ENCODE results near the gene OTOG.

The OTOG gene

DNA sequence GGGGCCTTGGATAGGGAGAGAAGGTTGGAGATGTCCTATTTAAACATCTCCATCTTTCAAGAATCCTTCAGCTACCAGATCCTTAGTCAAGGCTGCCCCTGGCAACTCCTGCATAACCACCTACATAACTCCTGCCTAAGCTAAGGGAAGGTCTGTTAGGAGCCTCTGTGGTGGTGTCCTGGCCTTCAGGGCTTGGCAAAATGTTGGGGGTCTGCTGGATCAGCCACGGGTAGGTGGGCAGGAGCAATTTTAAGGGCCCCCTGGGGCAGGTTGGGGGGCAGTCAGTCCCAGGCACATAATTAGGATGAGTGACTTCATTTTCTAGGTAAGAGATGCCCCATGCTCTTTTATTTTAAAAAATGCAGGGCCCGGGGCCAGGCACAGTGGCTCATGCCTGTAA is 28.7 kb upstream of the OTOG start:
- no peak for DNase-seq (ENCODE audit: low read depth)

DNA sequence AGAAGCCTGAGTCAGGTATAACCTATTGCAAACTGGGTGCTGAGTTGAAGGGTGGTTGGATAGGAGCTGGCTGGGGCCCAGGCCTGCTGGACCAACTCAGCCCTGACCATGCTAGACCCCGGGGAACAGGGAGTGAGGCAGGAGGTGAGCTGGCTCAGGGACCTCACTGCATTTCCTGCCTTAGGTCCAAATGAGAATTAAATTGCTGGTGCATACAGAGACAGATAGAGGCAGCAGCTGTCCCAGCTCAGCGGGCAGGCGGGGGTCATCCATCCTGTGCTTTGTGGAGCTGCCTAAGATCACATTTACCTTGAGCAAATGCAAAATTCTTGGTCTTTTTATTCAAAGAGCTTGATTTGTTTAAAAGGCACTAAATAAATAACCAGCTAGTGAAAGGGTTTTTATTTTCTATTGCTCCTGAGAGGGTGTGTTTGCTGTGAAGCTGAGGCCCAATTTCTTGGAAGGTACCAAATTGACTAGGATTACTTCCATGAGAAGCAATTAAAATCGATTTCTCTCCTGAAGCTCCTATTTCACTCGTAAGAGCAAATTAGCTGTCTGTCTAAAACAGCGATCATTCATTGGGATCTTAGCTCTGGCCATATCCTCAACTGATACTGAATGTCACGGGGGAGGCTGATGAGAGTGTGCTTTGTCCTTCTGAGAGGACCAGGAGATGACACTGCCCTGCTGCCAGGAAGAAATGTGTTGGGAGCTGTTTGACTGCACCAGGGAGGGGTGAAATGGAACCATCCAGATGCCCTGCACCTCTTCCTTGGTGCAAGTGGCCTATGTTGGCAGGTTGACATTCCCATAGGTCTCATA is 27.8 kb upstream of the OTOG start:
- no peak for DNase-seq (ENCODE audit: low read depth)

DNA sequence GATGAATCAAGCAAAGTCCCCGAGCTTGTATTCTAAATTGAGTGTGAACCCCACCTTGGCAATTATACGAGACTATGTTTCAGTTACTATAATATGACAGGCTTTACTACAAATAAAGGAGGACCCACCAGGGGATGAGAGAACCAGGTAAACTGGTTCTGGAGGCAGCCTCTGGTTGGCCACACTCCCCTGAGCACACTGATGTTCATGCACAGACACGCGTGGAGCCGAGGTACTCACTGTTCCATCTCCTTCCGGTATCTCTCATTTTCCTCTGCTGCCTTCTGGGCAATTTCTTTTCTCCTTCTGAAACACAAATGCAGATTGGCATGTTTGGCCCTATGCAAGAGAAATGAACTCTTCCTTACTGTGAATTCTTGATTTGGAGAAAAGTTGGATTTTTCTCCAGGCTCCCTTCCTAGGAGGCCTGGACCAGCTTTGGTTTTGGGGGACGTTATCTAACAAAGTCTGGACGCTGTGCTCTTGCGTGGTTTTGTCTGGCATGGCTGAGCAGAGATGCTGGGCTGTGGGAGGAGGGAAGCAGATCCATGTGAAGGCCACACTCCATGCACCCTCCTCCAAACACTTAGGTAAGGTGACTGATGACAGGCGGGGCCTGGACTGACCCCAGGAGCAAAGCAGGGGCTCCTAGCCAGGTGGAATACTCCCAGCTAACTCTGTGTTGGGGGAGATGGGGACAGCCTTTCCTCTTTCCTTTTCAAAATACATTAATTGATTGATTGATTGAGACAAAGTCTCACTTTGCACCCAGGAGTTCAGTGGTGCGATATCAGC is 25.8 kb upstream of the OTOG start:
- no peak for DNase-seq (ENCODE audit: low read depth)

DNA sequence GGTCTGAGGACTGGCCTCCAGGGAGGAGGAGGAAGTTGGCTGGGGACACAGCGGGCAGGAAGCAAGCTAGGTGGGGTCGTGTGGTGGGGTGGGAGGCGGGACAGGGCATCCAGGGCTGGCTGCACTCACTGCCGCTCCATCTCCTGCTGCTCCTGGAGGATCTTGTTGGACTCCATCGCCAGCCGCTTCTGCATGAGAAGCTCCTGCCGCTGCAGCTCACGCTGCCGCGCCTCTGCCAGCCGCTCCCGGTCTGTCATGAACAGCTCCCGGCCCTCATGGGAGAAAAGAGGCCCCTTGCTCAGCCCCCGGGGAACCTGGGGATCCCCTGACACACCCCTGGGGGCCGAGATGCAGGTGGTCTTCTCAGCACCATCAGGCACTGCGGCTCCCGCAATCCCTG is 24.4 kb upstream of the OTOG start:
- DNase-seq (ENCODE audit: low read depth) = no peak

DNA sequence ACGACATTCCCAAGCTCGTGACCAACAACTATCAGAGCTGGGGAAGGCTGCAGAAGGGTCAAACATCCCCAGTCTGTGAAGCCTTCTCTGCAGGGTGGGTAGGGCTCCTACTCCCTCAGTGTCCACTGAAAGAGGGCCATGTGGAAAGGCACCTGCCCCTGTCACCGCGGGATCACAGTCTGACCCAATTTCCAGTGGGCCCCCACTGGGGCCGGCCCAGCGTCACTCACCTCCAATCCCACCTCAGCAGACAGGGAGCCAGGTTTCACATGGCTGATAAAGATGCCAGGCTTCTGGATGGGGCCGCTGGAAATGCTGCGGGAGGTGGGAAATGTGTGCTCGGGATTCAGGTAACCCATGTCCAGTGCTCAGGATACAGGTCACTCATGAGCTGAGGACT is 22.8 kb upstream of the OTOG start:
- no peak for DNase-seq (ENCODE audit: low read depth)

DNA sequence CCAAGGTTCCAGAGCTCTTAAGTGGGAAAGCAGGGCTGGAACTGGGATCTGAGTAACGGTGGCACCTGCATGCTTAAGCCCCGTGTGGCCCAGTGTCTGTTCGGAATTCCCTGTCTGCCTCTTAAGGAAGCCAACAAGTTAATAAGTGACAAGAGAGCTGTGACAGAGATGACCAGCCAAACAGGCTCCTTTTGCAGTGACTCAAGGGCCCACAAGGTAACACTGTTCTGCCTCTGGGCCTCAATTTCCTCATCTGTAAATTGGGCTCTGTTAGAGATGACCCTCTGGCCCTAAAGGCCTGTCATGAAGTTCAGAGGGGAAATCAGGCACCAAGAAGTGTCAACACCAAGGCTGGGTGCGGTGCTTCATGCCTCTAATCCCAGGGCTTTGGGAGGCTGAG is 21.5 kb upstream of the OTOG start:
- DNase-seq (ENCODE audit: low read depth) = no peak

DNA sequence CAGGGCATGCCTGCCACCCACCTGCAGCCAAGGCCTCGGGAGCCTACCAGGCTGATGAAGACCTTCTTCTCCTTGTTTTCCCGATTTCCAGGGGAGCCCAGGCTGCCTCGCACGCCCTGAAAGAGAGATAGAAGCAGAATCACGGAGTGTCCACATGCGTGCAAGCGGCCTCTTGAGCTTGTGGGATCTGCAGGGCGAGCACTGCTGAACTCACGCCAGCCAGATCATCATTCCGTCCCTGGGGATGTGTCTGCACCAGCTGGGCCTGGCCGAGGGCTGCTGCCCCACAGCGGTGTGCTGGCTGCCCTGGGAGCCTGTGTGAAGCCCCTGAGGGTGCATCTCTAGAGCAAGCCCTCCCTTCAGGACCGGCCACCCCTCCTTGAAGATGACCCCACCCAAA is 20.7 kb upstream of the OTOG start:
- no peak for DNase-seq (ENCODE audit: low read depth)

DNA sequence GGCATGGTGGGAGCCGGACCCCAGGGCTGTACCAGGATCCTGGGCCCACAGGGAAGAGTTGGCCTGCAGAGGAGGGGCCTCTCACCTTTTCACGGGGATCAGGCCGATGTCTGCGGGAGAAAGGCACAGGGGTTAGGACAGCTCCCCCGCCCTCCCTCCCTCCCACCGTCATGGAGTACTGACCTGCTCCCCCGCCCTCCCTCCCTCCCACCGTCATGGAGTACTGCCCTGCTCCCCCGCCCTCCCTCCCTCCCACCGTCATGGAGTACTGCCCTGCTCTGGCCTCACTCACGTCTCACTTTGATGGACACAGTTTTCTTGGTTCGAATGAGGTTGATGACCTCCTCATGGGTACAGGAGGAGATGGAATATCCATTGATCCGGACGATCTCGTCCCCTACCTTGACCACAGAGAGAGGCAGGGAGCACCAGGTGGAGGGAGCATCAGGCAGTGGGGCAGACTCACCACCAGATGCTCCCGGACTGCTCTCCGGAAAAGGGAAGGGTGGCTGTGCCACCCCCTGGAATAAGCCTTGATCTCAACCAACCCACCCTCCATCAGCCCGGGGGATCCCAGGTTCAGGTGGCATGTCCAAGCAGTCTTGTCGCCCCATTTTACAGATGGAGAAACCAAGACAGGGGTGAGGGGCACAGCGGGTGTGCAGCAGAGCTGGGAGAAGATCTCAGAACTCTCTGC is 20.0 kb upstream of the OTOG start:
- no peak for DNase-seq (ENCODE audit: low read depth)

DNA sequence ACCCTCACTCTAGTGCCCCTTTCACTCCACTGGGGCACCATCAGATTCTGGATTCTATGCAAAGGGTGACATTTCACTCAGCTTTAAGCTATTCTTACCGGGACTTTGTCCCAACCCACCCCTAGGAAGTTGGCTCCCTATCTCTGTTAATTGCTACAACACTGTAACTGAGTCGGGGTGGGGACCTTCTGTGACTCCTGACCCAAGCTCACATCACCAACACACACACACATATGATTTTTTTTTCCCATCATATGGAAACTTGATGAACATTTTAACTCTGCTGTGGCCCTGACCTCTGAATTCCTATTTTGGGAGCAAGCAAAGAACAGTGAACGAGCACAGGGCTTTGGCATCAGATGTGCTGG is 19.4 kb upstream of the OTOG start:
- no peak for DNase-seq (ENCODE audit: low read depth)

DNA sequence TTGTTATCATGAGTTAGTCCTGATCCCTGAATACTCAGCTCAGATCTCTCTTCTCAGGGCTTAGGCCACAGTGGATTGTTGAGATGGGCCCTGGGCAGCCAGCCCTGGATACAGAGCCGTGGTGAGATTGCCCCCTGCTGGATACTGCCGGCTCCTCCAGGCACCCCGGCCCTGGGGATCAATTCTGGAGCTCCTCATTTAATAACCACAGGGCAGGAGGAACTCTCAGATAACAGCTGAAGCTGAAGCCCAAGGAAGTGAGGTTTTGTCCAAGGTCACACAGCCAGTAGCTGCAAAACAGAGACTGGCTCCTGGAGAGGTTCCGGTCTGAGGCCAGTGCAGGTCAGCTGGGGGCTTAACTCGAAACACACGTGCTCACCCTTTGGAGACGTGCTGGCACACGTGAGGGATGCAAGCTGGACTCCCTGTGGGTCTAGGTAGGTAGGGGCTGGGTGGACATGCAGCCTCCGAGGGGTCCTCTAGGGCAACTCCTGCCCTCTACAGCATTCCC is 18.8 kb upstream of the OTOG start:
- DNase-seq (ENCODE audit: low read depth) = no peak

DNA sequence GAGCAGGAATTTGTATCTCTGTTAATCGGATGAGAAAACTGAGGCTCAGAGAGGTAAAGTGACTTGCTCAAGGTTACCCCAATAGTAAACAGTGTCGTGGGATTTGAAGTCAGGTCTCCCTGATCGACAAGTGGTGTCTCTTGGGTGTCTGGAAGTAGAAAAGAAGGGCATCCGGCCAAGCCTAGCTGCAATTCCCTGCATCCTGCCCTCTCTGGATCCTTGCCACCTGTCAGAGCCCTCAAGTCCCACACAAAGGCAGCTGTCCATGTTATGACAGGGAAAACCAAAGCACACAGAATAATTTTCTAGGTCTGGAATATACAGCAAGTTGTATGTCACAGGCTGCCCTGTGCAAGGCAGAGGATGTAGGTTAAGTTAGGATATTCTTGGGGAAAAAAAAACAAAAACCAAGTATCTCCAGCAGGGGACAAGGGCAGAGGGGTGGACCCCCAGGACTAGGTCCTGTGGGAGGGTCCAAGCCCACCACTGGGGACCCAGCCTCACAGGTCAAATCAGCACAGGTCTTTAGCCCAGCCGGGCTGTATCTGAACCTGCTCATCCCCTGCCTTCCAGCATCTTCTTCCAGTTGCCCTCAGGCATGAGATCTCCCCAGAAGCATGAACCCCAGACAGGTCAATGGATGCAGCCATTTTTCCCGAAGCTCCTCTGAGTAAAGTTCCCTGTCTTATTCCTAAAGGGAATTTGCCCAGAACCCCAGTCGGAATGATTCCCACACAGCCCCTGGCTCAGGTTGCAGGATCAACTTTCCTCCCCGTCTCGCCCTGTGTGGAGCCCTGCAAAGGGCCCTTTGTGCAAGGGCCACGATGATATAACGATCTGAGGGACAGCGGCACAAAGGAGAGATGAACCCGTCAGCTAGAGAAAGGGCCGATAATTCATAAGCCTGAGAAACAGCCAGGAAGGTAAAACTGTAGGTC is 17.9 kb upstream of the OTOG start:
- DNase-seq (ENCODE audit: low read depth) = no peak

DNA sequence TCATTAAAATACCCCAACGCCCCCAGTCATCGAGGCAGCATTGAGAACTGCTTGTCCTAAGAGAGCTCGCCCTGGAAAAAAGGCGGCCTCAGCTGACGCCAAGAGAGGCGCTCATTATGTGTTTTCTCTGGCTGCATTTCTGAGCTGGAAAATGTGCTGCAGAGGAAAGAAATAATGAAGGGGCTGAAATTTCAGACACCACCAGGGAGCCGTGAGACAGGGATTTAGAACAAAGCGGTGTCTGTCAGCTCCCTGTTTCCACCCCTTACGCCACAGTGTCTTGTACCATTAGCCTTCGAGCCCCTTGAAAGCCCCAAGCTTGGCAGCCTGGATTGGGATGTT is 17.2 kb upstream of the OTOG start:
- DNase-seq (ENCODE audit: low read depth) = no peak

DNA sequence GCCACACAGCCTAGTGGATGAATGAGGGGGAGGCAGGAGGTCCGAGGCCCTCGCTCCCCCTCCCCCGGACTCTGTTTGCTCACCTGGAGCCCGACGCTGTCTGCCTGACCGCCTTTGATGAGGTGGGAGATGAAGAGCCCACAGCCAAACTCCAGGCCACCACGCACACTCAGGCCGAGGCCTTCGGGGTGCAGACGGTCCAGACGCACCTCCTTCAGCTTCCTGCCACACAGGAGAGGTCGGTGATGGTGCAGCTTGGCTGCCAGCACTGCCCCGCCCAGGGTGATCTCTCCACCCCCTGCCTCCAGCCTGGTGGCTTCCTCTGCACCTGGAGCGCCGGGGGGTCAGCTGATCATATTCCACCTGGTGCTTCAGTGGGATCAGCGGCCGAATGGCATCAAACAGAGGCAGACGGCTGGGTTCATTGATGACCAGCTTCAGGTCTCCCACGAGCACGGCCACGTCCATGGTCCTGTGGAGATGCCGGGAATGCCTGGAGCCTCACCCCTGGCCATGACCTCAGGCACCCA is 15.9 kb upstream of the OTOG start:
- DNase-seq (ENCODE audit: low read depth) = no peak

DNA sequence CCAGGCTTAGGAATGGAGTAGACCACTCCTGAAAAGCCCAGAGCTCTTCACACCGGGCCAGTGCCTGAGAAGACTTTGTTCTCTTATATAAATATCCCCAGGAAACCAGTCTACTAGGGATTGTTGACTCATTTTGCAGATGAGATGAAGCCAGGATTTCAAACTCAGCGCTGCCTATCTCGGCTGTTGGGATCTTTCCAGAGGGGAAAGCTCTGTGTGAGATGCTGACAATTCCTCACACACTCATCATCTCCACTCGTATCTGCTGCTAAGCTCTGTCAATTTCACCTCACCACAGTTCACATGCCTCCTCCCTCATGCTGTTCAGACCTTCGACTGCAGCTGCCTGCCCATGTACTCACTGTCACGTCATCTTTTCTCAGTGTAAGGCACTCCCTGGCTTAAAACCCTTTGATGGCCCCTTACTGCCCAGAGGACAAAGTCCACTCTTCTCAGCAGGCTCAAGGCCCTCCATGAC is 15.4 kb upstream of the OTOG start:
- DNase-seq (ENCODE audit: low read depth) = no peak

DNA sequence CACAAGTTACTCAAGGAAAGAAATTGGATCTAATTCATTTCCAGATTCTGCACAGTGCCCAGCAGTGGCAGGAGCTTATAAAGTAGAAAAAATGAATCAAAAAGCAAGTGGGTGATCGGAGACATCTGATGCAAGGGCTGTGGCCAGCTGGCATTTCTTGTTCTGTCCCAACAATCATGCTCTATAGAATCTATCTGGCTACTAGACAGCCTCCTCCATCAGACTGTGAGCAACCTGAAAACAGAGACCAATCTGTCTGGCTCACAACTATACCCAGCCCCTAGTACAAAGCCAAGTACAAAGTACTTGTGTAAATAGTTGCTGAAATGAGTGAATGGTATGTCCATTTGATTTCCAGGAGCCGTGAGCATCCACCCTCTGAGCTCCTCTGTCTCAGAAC is 14.3 kb upstream of the OTOG start:
- no peak for DNase-seq (ENCODE audit: low read depth)

DNA sequence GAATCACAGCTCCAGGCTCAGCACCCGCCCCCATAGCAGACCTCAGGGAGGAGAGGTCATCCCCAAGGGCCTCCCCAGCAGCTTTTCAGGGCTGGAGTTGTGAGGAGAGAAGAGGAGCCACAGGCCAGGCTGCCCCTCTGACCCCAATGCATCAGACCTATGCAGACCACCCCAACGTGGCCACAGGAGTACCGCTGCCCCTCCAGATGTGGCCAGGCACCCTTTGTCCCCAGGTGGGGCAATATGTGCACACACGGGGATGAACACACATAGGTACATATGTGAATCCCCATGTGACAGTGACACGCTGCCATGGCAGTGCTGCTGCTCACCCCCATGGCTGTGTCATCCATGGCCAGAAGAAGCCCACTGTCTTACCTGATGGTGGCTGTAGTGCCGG is 13.7 kb upstream of the OTOG start:
- no peak for DNase-seq (ENCODE audit: low read depth)

DNA sequence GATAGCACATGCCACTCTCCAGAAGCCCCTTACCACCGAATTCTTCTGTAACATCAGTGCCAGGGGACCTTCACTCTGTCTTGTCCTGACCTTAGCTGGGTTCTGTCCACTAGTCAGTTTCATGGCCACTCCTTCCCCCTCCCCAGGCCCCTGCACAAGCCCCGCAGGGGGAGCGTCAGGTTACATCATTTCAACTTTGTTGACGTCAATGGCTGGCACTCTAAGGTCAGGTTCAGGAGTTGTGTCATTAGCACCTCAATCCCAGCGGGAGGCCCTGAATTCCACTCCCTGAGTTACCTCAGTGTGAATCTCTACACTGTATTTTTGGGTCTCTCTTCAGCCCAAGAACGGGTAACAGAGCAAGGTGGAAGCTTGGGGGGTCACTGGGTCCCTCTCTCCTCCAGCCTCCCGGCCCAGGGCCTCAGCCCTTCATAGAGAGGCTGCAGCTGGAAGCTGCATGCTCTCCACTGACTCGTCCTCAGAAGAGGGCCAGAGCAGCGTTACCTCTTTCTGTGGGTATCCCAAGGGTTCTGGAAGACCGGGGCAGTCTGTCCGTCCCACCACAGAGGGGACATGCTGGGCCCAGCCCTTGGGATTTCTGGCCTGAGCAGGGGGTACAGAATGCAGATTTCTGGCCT is 13.2 kb upstream of the OTOG start:
- DNase-seq (ENCODE audit: low read depth) = no peak

DNA sequence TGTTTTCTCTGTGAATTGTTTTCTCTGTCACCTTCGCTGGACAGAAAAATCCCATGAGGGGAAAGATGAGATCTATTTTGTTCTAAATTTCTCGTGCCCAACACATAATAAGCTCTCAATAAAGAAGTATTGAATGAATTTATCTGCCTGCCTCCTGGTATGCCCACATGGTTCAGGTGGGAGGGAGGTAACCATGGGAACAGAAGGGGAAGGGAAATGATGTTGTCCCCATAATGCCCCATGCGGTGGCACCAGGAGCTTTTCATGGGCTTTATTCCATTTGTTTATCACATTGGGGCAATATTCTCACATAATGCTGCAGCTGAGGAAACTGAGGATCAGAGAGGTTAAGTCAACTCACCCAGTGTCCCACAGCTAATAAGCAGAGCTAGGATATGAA is 11.6 kb upstream of the OTOG start:
- no peak for DNase-seq (ENCODE audit: low read depth)

DNA sequence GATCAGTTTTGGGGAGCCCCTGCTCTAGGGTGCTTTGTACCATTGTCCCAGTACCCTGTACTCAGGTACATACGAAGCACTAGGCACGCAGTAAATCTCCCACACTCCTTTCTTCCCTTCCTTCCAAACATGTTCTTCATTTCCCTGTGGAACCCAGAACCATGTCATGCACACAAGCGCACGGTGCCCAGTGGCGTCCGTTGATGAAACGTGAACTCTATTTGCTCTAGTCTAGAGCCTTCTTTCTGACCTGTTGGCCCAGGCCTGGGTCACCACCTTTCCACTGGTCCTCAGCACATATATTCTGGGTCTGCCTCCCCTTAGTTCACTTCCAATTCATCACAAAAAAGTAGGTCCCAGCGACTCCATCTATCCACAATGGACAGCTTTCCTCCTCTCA is 9.8 kb upstream of the OTOG start:
- no peak for DNase-seq (ENCODE audit: low read depth)

DNA sequence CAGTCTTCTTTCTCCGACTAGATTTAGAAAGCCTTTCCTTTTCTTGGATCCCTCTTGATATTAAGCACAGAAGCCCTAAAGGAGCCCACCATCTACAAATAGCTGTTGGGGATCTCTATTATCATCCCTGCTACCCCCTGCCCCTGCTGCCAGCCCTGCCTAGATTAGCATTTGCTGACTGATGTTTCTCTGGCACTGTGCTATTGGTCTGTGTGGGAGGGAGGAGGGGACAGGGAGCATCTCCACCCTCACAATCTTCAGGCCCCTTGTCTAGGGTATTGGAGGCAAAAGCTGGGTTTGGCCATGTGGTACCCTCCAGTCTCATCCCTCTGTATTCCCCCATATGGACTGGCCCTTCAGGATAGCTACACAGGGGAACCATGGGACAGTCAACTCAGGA is 9.0 kb upstream of the OTOG start:
- DNase-seq (ENCODE audit: low read depth) = no peak

DNA sequence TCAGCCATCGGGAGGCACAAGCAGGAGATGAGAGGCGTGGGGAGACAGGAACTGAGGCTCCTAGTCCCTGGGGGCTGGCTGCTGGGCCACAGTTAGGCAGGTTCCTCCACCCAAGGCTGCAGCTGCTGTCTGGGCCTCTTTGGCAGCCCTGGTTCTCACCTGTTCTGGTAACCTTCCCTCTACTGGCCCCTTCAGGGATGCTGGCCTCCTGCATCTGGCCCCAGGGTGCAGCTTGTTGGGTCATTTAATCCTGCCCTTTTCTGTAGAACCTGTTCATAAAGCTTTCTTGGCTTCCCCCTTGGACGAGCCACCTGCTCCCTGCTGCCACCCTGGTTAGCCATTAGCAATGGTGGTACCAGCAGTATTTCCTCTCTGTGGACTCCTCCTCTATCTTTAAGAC is 8.3 kb upstream of the OTOG start:
- DNase-seq (ENCODE audit: low read depth) = no peak
